CD4-positive, alpha-beta T cell treated with Interleukin-1 beta for 1 hour (primary cell): ENCODE measurements around the gene TAL1.

Source experiments
- DNase-seq, 2 donors: peaks; one replicate each; pipeline ENCODE4 v3.0.0-alpha.2; 2020 to 2022

TAL1 gene

DNA sequence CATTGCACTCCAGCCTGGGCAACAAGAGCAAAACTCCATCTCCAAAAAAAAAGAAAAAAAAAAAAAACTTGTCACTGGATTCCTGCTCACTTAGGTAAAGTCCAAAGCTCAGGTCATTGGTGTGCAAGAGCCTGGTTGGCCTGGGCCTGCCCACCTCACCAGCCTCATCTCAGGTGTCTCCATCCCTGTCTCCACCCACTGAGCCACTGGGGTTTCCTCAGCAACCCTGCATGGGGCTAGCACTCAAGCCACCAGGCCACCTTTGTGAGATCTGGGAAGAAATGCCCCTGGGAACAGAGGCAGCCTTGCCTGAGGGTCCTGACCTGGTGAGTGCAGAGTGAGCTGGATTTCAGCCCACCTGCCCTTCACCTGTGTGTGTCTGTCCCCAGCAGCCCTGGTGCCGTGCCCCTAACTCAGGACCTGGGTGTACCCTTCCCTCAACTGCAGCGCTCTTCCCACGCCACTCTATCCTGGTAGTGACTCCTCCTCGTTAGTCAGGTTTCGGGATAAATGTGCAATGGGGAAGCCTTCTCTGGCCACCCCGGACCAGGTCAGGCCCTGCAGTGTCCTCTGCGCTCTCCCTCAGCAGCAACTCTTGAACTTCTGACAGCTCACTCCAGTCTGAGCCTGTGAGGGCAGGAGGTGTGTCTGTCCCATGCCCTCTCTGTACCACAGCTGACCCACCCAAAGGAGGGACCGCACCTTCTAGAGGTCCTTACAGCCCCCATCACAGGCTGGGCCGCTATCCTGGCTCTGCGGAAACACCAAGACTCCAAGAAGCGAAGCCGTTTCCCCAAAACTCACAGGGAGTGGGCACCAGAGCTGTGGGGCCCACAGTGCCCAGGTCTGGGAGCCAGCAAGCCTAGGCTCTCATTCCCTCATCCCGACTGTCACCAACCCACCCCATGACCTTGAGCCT is 45.5 kb downstream of the TAL1 start:
- no peak for DNase-seq

DNA sequence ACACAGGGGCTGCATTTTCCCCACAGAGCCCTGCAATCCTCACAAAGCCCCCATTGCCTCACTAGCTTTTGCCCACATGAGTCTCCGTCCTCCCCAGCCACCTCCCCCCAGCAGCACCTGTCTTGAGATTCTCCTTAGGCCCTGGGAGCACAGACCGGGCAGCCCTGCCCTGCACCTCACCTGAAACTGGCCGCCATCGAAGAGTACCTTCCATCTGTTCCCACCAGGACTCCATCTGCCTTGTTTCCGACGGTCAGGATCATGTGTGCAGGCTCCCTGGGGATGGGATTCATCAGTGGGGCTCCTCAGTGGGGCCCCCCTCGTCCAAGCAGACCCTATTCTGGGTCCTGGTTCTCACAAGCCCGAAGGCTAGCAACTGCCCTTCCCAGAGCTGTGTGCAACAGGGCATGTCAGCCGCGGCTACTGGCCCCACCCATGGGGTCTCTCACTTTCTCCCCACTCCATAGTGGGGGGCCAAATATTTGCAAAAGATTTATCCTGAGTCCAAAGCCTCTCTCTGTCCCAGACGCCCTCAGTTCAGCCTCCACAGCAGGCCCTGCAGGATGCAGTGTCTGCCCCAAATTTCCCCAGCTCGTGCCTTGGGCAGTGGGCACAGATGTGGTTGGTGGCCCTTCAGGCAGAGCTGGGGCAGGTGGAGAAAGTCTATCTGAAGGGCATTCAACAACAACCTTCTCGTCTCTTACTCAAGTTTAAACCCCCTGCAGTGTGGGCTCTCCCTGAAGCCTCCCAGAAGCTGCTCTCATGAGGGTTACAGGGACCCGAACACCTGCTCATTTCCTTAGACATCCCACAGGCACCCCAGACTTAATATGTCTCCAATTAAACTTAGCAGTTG is 47.0 kb downstream of the TAL1 start:
- no peak for DNase-seq

DNA sequence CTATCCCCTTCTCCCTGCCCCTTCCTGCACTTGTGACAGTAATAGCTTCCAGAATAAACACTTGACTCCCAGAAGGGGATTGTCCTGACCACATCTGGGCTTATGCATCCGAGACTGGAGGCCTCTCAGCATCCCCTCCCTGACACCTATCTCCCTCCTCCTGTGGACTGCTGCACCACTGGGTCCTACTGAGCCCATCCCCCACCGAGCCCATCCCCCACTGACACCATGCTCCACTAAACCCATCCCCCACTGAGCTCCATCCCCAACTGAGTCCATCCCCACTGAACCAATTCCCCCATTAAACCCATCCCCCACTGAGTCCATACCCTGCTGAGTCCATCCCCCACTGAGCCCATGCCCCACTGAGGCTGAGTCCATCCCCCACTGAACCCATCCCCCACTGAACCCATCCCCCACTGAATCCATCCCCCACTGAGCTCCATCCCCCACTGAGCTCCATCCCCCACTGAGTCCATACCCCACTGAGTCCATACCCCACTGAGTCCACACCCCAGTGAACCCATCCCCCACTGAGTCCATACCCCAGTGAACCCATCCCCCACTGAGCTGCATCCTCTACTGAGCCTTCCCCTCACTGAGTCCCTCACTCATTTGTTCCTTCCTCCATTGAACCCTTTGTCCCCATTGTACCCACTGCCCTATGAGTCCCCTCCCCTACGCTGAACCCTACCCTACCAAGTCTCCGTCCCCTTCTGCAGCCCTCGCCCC is 47.8 kb downstream of the TAL1 start:
- no peak for DNase-seq

DNA sequence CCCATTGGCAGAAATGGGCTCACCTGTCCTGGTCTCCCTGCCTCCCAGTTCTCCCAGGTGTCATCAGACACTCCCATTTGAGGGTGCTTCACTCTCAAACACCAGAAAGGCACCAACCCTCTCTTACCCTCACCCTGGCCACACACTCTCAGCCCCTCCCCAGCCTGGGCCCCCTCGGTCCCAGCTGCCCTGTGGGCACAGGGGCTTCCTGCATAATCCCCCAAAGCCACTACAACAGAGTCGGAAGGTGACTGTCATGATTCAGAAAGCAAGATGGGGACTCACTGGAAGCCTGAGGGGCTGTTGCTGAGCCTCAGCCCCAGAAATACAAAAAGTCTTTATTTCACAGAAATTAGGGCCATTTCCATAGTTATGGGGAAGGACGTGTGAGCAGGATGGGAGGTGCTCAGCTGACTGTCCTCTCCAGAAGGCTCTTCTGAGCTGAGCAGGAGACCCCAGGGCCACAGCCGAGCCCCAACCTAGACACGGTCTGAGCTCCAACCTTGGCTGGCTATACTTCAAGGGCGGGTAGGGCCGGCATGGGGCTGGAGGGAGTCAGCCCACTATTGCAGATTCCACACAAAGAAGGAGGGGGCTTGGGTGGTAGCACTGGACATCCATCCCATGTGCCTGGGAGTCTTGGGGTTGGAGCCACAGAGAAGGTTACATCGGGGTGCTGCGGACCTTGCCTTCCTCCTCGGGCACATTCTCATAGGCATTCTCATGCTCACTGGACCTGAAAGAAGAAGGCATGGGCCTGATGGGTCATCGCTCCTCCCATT is 48.5 kb downstream of the TAL1 start:
- DNase-seq, result no peak

DNA sequence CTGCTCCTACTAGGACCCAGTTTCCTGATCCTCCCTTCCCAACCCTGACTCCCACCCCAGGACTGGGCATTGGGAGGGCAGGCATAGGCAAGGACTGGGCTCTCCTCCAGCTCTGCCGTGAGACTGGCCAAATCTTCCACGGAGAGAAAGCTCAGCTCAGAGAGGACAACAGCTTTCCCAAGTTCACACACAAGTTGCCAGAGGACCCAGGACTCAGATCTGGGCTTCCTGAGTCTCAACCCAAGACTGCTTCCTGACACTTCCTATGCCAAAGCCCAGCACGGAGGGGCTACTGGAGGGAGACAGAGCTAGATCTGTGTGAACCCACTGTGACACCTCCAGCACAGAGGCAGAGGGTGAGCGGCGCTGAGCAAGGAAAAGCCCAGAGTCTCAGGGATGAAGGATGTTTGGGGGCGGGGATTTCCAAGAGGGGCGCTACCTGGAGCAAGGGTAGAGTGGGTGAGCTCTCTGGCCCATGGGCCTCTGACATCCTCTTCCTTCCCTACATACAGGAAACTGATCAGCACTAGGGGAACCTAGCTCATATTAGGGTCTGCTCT is 49.3 kb downstream of the TAL1 start:
- no peak for DNase-seq

DNA sequence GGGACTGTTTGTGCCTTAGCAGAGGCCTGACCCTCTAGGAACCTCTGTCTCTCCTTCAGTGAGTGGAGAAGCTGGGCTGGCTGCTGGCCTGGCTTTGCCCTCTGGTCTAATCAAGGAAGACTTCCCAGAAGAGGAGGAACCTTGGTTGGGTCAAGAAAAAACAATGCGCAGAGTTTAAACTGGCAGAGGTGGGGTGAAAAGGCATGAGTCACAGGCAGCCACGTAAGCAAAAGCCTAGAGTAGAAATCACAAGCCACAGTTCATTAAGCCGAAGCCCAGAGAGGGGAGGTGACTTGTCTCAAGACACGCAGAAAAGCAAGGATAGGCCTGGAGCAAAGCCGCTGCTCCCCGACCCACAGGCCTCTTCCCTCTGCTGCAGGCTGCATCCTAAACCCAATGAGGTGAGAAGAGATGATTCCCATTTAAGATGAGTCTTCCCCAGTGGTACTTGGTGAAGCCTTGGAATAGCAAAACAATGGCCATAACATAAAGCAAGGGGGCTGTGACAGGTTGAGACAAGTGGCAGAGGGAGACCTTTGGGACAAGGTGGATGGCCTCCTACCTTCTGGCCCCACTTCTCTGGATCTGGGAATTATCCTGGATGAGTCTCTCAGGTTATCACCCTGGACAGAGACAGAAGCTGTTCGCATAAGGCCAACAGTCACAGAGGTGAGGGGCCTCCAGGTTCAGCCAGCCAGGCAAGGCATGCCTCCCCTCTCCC is 49.9 kb downstream of the TAL1 start:
- DNase-seq, result no peak

DNA sequence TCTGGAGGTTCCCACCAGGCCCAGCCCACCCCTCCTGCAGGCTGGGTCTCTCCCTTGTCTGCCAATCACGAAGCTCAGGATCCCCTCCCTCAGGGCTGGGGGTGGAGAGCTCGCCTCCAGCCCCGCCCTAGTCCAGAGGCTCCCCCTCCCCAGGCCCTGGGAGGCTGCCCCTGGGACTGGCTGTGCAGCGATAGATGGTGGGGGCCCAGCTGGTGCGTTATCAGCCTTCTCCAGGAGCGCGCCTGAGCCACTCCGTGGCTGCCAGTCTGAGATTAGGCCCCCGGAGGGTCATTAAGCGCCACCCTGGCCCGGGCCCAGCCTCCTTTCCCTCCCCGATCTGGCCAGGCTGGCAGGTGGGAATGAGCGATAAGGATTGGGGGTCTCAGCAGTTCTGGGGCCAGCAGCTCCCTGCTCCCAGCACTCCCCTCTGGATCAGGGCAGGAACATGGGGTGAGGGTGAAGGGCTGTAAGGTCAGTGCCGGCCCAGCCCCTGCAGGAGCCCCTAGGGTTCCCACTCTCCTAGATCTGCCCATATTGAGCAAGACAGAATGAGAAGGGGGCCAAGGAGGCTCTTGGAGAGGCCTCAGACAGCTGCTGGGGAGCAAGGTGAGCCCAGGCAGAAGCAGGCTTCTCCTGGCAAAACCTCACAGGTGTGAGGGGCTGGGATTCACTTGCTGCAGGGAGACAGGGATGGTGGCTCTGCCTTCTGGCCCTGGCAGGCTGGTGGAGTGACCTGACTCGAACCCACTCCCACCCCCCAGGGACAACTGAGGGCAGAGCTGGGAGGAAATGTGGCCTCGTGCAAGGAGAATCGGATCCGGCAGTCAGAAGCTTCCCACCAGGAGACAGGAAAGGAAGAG is 50.7 kb downstream of the TAL1 start:
- DNase-seq, result no peak

DNA sequence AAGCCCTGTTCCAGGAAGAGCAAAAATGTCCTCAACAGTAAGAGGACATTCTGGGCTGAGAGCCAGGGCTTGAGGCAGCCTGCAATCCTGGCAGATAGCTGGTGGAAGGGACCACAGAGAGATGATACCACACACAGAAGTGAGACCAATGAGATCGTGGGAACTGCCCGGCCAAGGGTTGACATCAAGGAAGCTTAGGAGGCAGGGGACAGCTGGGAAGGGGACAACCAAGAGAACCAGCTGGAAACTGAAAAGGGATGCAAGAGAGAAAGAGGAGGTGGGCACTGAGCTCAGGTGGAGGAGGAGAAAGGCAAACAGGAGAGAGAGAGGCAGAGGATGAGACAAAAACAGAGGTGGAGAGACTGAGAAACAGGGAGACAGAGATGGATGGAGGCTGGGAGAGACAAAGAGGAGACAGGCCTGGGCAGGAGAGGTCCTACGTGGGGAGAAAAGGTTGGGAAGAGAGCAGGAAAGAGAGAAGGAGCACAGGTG is 51.4 kb downstream of the TAL1 start:
- DNase-seq, result no peak

DNA sequence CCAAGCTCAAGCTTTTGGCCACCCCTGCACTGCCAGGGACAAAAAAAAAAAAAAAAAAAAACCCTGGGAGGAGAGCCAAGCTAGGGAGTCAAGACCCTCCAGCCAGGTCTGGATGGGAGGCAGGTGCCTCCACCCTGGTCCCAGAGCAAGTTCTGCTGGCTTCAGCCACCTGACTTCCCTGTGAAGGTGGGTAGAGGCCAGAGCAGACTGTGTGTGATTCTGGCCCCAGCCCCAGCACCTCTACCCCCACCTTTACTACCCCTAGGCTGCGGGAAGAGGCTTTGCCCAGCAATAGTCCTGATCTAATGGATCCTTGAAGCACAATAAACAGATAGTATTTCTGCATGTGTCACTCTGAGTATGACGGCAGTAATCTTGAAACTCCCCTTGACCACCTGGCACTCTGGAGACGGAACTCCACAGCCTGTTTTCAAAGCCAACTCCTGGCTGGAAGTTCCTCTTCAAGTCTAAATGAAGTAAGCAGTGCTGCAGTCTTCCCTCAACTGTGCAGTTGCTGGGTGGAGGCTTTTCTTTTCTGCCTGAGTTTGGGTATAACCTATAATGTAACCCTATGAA is 51.9 kb downstream of the TAL1 start:
- DNase-seq, result no peak

DNA sequence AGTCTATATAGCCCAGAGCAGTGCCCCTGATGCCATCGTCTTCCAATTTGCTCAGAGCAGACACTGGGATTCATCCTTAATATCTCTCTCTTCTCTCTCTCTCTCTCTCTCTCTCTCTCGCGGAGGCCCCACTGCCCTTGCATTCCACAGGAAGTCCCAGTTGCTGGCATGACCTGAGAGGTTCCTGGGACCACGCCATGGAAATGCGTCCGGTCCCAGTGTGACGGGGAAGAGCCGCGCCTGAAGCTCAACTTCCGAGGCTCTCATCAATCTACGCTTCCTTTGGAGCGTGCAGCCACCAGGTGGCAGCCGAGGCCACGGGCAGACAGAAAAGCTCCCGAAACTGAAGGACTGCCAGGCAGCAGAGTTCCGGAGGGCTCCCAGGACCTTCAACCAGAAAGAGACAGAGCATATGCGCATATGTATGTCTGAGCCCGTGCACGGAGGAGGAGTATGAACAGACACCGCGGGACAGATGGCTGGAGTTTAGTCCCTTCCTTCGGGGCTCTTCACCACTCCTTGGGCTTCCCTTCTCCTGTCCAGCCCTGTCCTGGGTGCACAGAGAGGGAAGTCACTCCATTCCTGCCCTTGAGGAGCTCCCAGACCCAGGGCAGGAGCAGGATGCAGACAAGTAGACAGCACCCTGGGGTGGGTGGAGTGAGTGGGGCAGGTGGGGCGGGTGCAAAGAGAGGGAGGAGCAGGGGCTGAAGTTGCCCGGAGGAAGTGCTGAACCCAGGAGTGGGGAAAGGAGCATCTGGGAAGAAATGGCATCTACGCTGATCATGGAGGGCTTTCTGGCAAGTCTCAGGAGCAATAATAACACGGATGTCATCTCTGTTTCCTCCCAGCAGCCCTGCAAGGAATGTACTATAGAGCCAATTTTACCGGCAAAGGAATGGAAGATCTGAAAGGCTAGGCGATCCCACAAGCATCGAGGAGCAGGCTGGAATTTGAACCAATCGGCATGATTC is 52.7 kb downstream of the TAL1 start:
- peak; percentile 69 for DNase-seq

DNA sequence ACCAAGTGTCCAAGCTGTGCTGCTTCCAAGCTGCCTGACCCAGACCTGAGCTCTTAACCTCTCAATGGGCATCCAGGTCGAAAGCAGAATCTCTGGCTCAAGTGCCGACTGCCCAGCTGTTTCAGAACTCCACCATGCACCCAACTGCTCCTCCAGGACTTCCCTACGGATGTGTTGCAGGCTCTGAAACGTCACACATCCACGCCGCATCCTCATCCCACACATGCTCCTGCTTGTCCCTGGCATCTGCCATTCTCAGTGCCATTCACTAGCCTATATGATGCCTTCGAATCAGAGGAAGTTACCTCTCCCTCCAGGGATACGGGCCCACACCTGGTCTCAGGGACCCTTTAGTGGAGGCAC is 53.4 kb downstream of the TAL1 start:
- DNase-seq, result no peak

DNA sequence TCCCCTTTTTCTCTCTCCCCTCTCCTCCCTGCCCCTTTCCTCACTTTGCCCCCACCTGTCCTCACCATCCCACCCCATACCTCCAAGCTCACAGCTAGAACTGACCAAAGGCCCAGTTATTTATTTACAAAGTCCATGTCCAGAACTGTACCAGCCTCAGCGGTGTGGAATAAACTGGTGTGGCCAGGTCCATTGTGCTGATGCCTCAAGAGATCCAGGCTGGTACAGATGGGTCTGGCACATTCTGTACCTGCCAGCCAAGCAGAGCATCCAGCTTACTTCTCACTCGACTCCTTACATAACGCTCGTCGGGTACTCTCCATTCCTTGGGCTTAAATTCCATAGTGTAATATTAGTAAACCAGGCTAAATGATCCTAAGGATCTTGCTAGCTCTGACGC is 54.0 kb downstream of the TAL1 start:
- DNase-seq, result no peak

DNA sequence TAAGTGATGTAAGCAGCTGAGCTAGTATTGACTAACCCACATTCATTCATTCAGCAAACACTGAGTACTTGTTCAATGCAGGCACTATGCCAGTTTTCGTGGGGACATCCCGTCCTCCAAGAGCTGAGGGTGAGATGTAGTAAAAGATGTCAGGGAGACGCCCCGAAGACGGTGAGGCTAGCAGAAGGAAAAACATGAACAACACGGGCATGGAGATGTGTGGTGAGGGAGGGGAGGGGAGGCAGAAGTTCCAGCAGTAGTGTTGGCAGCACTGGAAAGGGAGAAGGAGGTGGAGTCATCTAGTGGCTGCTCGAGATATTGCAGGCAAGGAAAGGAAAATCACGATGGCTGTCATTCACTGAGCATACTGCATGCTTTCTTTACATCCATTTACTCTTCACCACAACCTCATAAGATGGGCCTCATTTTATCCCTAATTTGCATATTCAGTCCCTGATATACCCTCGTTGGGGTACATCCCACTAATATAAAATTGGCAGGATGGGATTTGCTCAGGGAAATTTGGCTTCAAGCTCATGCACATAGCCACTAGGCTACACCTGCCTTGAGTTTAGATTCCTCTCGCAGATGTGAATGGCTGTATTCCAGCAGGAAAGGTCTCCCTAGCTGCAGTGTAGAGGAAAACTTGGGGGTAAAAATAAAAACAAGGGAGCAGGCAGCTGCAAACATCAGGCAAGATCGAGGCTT is 56.6 kb downstream of the TAL1 start:
- DNase-seq, result peak; percentile 17 to 38

DNA sequence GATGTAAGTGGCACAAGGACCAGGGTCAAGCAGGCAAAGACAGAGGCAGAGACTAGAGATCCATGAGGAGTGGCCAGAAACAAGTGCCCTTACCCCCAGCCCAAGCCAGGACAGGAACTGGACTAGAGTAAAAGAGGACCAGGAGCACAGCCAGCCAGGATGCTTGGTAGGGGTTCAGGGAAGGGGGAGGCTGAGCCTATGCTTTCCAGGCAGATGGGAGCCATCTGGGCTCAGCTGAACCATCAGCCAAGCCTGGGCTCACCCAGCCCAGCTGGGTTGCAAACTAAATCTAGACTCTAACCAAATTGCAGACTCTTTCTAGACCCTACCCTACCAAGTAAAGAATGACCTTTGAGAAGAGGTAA is 57.4 kb downstream of the TAL1 start:
- no peak for DNase-seq

DNA sequence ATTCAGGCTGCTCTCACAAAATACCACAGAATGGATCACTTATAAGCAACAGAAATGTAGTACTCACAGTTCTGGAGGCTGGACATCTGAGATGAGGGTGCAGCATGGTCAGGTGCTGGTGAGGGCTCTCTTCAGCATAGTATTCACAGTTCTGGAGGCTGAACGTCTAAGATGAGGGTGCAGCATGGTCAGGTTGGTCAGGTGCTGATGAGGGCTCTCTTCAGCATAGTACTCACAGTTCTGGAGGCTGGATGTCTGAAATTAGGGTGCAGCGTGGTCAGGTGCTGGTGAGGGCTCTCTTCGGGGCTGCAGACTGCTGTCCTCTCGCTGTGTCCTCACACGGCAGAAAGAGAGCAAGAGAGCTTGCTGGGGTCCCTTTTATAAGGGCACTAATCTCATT is 59.2 kb downstream of the TAL1 start:
- no peak for DNase-seq
